ENCODE results near the gene PCDH15. TPM values are rescaled to one million over a fixed set of nuclear protein-coding genes. Genes with fewer than 3 reads are reported as not detected.

PCDH15 gene
- total RNA-seq, 1 donor from 2014 or later, result 1.2 TPM

- no peak for DNase-seq (ENCODE audit: low spot score)
These were observed 93.0 kb downstream of the PCDH15 start for GRCh38 chr10:54708021-54708420.

DNA sequence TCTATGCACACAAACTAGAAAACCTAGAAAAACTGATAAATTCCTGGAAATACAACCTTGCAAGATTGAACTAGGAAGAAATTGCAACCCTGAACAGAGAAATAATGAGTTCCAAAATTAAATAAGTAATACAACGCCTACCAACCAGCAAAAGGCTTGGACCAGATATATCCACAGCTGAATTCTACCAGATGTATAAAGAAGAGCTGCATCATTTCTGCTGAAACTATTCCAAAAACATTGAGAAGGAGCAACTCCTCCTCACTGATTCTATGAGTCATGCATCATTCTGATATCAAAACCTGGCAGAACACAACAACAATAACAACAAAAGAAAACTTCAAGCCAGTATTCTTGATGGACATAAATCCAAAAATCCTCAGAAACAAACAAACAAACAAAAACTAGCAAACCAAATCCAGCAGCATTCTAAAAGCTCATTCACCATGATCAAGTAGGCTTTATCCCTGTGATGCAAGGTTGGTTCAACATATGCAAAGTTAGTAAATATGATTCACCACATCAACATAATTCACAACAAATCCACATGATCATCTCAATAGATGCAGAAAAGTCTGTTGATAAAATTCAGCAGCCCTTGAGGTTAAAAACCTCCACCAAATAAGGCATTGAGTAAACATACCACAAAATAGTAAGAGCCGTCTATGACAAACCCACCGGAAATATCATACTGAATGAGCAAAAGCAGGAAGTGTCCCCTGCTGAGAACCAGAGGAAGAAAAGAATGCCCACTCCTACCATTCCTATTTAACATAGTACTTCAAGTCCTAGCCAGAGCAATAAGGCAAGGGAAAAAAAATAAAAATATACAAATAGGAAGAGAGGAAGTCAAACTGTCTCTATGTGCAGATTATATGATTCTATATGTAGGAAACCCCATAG lies 98.2 kb downstream of the PCDH15 start:
- no peak for DNase-seq (ENCODE audit: low spot score)

DNA sequence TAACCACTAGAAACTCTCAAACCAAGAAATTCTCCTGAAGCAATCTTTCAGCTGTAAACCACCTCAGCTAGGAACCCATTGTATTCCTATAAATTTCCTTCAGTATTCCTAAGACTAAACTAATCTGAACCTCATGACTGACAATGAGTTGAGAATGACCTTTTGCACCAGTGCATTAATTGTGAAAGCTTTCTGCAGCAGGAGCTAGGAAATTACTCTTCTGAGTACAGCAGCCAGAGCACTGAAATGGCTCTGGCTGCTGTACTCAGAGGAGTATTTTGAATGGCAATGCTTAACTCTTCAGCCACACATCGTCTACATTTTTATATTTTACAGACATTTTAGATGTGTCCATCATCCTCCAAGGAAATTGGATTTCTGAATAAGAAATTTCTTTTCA lies 109.7 kb downstream of the PCDH15 start:
- DNase-seq (ENCODE audit: low spot score), result no peak

DNA sequence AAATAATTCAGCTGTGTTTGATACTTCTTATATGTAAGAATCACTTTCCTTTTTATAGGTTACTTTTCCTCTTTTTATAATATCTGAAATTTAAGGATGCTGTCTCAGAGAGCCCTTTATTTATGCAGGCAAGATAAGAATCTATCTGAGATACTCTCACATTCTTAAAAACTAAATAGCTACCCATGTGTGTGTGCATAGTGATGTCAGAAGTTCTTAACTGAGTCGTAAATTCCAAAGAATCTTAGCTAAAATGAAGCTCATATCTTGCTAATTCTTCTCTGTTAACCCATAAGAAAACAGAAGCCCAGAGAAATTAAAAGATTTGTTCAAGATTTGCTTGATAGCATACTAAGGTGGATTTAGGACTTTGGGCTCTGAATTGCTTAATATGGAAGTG lies 118.5 kb downstream of the PCDH15 start:
- DNase-seq (ENCODE audit: low spot score), result no peak

DNA sequence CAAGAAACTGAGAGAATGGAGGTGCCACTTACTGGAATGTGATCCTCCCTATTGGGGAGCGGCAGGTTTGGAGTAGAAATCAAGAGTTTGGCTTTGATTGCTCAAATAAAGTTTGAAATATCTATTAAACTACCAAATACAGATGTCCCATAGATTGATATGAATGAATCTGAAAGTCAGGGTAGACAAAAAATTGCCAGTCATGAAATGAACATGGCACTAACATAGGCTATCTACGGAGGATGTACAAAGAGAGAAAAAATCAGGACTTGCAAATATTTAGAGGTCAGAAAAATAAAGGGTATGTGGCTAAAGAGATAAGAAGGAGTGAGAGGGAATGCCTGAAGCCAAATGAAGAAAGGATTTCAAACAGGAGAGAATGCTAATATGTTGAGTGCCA lies 119.9 kb downstream of the PCDH15 start:
- DNase-seq (ENCODE audit: low spot score), result no peak

- no peak for DNase-seq (ENCODE audit: low spot score)
These were observed 133.9 kb downstream of the PCDH15 start for GRCh38 chr10:54667136-54667535.

DNA sequence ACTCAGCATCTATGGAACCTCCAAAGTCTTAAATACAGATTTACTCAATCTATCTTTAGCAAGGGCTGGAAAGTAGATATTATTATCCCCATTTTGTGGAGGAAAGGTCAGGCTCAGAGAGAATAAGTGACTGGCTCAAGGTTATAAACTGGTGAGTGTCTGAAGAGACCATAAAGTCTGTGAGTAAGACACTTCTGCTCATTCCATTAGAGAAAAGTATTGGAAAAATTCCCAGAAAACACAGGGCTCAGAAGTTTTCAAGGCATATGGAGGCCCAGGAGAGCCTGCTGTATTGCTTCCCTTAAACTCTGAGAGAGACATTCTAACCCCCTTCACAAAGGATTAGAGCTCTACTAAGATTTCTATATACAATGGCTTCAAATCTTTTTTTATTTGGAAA lies 134.8 kb downstream of the PCDH15 start:
- DNase-seq (ENCODE audit: low spot score), result no peak

- no peak for DNase-seq (ENCODE audit: low spot score)
These were observed 135.9 kb downstream of the PCDH15 start for GRCh38 chr10:54665095-54665494.

DNA sequence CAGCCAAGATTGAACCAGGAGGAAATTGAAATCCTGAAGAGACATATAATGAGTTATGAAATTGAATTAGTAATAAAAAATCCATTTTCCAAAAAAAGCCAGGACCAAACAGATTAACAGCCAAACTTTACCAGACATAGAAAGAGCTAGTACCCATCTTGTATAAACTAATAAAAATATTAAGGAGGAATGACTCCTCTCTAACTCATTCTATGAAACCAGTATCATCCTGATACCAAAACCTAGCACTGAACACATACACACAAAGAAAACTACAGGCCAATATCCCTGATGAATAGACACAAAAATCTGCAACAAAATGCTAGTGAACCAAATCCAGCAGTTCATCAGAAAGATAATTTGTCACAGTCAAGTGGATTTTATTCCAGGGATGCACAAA lies 140.6 kb downstream of the PCDH15 start:
- DNase-seq (ENCODE audit: low spot score), result no peak

- no peak for DNase-seq (ENCODE audit: low spot score)
These were observed 144.4 kb downstream of the PCDH15 start for GRCh38 chr10:54656643-54657042.

DNA sequence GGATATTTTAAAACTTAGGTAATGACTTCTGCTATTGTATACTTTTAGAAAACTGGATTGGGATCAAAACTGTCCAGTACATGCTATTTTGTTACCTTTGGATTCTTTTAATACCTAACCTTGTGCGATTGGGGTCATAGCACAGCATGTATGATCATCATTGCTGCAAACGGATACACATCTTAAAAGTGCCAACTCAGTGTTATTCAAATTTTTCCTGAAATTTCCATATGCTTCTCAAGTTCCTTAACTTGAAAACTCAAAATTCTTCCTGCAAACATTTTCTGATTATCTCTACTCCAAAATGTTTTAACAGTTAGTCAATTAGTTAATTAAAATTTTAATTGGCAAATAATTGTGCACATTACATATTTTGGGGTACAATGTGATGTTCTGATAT lies 147.5 kb downstream of the PCDH15 start:
- no peak for DNase-seq (ENCODE audit: low spot score)

DNA sequence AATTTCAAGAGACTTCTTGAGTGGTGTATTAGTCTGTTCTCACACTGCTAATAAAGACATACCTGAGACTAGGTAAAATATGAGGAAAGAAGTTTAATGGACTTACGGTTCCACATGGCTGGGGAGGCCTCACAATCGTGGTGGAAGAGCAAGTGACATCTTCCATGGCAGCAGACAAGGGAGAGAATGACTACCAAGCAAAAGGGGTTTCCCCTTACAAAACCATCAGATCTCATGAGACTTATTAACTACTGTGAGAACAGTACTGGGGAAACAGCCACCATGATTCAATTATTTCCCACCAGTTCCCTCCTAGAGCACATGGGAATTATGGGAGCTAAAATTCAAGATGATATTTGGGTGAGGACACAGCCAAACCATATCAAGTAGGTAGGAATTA lies 150.5 kb downstream of the PCDH15 start:
- no peak for DNase-seq (ENCODE audit: low spot score)

GRCh38 chr10:54622017-54622416 lies 179.0 kb downstream of the PCDH15 start:
- DNase-seq (ENCODE audit: low spot score), result no peak

DNA sequence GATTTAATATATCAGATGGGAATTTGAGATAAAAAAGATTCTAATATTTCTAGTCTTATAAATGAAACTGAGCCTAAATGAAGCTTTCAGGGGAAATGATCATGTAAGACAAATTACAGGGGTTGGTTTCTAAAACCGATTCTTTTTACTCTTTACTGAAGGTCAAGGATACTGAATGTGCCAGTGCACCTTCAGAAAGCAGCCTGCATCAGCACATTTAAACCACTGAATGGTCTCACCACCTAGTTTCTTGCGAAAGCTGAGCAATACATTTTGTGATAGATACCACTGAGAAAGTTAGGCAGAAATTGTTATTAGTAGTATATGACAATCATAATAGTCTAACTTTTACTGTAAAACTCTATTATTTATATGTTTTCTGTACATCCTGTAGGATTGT lies 180.7 kb downstream of the PCDH15 start:
- DNase-seq (ENCODE audit: low spot score), result no peak

DNA sequence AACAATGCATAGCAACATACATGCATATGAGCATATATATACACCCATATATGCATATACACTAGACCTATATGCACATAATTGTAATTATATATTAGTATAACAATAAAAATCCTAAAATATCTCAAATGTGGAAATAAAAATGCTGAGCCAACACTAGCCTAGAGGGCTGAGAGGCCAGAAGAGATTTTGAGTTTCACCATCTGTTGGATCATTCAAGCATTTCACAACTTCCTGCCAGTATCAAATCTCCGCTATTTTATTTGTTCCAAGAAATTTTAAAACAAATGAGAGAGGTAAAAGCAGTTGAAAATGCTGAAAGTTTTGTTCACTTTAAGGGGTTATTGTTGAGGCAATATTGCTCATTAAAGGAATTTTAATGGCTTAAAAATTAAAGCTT lies 187.0 kb downstream of the PCDH15 start:
- DNase-seq (ENCODE audit: low spot score), result no peak

DNA sequence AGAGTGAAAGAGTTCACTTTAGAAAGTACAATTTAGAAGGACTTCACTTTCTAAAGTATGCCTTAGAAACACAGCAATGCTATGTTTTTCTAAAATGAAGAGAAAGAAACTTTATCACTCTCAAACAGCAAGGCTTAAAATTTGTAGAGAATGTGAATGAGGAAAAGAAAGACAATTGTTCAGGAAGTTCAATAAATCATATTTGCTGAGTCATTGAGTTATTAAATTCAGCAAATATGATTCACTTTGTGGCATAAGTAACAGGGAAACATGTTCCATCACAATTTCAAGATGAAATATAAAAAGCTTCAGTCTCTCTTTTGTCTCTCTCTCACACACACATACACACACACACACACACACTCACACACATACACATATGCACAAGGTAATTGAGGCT lies 187.9 kb downstream of the PCDH15 start:
- DNase-seq (ENCODE audit: low spot score), result no peak

DNA sequence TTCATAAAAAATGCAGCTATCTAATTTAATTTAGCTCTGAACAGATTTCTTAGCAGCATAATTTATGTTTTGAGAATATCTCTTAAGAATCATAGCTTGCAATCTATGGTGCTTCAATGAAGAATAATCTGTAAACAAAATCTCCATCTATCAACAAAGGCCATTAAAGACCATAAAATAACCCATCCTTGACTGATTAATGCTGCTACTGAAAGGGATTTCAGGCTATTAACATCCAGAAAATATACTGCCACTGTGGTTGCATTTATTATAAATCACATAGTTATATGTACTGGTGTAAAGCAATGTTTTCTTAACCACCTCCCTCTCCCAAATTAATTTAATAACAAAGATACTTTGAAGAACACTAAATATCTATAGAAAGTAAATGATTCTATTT lies 191.6 kb downstream of the PCDH15 start:
- DNase-seq (ENCODE audit: low spot score), result no peak

GRCh38 chr10:54607983-54608382 lies 193.0 kb downstream of the PCDH15 start:
- DNase-seq (ENCODE audit: low spot score), result no peak

DNA sequence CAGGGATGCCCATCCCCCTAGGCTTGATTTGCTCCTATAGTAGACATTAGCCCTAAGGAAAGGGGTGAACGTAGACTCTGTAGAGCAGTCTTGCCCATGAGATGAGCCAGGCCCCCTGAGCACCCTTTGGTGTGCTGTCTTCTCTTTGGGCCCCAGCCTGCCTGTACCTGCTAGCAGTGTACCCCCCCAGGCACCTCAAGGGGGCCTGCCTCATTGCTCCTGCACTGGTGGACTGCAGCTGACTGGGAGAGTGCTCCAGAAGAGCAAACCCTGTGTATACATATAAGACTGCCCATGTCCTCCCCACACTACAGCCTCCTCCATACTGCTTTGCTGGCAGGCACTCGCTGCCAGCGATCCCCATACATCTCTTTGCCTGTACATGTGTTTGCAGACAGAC lies 206.7 kb downstream of the PCDH15 start:
- DNase-seq (ENCODE audit: low spot score), result no peak

DNA sequence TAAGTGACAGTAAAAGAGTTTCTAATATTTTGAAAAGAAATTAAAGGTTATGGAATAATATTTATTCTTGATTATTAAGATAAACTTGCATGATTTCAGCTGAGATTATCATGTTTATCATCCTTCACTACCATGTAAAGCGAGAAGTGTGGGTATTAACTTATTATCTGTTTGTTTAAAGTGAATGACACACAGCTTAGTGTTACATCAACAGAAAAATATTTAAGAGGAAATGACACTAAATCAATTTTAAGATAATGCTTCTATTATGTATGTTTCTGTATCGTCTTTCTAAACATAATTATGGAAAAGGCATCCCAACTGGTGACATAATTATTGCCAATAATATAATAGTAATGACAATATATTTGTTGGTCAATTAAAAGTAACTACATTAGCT lies 213.1 kb downstream of the PCDH15 start:
- DNase-seq (ENCODE audit: low spot score), result no peak

DNA sequence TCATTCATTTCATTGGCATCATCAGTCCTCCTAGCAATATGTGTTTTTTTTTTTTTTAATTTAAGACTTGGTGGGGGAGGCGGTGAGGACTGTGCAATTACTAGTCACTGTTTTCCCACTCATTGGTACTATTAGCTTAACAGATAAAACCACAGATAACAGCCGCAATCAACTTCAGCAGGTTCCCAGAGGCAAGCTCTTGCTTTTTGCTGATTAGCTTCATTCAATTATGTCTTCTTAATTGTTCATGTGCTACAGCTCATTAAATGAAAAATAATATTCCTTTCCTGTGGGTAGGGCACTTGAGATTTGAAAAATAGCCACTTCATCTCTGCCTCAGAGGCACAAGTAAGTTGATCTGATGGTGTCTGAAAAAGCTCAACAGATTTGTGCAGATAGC lies 215.5 kb downstream of the PCDH15 start:
- no peak for DNase-seq (ENCODE audit: low spot score)

GRCh38 chr10:54577682-54578081 lies 223.3 kb downstream of the PCDH15 start:
- DNase-seq (ENCODE audit: low spot score), result no peak

- no peak for DNase-seq (ENCODE audit: low spot score)
These were observed 224.5 kb downstream of the PCDH15 start for GRCh38 chr10:54576541-54576940.

DNA sequence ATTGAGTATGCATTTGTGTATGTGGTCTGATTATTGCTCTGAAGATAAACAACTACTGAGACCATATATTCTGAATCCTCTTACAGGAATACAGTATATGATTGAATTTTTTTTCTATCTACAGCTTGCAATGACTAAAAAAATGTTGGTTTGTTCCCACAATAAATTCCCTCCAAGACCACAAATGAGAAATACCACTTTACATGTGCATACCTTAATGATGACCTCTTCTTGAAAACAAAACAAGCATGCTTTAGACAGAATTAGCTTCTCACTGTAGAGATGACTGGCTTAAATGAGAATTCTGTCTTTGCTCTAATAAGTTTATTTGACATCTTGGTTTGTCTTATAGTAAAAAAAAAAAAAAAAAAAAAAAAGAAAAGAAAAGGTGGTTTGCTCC lies 241.5 kb downstream of the PCDH15 start:
- no peak for DNase-seq (ENCODE audit: low spot score)
